HG03469 (cell line): ENCODE data around the gene TPPP3.
"Not testable (repeated sequence)": the region's sequence is repeated elsewhere in the genome, so short reads cannot be mapped to it uniquely, and the experiment has no call there.

Experiments used
- ATAC-seq: cut with Tn5 transposase; IDR thresholded peaks from one replicate; pipeline ENCODE4 v1.9.1; 2021; ENCODE audit warnings: mild to moderate bottlenecking, moderate library complexity, moderate number of reproducible peaks; ENCODE audit not compliant: unreplicated experiment

The TPPP3 gene

DNA sequence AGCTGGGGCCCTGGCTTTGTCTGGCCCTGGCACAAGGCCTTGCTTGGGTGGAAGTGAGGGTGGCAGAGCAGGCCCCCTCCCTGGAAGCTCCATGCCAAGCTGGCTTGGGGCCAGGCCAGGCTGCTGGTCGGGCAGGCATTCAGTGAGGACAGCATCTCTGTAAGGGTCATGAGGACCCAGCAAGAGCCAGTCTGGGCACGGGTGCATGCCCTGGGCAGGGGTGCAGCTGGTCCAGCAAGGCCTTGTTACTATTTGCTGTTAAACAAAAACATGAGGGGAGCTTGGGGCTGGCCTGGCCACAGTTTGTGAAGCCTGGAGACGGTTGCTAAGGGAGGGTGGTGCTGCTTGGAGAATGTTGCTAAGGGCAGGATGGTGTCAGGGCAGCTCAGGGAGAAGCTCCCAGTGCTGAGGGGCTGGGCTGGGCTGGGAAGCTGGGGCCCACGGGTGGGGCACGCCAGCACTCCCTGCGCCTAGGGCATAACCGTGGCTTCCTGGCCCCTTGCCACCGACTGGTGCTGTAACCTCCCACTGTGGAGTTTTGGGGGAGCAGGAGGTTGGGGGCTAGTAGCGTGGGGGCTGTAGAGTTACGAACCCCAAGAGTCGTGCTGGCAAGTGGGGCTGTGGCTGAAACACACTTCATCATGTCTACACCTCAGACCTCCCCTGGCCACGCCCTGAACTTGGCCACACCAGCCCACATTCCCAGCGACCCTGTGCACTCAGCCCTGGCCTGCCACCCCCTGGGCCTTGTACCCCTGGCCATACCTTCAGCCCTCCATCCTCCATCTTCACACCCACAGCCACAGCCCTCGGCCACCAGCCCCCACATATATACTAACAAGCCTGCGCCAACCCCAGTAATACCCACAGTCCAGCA lies 1.6 kb downstream of the TPPP3 start:
- ATAC-seq, result no peak

DNA sequence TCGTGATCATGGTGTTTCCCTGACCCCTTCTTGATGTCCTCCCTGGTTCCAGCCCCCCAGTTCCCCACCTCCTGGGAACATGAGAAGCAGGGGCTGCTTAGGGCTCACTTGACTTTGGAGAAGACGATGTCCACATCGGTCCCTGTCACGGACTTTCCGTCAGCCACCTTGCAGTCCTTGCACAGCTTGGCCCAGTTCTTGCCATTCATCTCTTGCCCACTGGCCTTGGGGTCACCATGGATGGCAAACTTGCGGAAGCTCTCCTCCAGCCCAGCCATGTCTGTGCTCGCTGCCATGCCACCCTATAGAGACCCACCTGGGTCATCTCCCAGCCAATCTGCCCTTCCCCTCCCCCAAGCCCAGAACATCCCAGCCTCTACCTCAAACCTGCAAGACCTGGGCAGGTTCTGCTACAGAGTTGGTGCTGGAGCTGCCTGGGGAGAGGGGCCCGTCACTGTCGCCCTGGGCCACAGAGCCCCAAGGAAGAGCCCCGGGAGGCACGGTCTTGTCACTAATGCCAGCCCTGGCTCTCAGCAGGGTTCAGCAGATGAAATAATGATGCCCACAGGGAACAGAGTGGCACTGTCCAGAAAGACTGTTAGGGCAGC lies 2.4 kb downstream of the TPPP3 start:
- no peak for ATAC-seq

DNA sequence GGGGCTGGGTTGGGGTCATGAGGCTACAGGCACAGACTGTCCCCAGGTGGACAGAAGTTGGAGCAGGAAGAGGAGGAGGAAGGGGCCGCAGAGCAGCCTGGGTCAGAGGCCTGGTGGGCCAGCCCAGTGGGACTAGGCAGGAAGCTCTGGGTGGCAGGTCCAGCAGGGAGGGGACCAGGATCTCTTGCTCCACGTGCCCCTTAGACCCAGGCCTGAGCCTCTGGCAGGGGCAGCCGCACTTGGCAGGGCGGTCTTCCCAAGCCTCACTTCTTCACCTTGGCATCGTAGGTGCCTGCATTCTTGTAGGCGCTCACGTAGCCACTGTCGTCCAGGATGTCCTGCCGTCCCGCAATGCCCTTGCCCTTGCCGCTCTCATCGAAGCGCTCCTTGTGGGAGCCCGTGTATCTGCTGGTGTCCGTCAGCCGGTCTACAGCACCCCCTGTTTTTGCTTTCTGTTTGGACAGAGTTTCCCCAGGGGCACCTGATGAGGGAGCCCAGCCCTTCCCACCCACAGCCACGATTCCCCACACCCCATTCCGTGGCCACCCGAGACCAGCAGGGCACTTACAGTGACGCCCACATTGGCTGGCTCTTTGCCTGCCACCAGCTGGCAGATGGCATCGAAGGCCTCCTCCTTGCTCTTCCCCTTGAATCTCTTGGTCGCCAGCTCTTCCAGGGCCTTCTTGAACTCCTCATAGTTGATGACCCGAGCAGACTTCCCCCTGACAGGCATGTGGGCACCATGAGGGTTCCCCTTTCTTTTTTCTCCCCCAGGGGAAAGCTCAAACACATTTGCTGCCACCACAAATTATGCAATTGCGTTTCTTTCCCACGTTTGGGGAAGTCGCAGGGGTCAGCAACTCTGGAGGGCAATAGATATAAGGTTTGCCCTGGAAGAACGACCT lies 3.1 kb downstream of the TPPP3 start:
- ATAC-seq, result no peak

DNA sequence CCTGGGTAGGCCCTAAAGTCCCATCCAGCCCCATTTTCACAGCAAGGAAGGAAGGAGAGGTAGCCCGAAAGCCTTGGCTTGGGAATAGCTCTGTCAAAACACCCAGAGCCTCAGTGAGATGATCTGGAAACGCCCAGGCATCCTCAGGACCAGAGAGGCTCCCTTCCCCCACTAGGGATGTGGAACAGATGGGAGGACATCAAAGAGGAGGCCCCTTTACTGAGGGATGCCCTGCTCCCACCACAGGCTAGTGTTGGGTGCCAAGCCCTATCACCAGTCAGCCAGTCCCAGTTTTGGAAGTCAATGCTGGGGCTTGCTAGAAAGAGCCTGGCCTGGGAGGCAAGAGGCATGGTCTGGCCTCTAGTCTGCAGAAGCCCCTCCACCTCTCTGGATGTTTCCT lies 4.7 kb downstream of the TPPP3 start:
- no peak for ATAC-seq

DNA sequence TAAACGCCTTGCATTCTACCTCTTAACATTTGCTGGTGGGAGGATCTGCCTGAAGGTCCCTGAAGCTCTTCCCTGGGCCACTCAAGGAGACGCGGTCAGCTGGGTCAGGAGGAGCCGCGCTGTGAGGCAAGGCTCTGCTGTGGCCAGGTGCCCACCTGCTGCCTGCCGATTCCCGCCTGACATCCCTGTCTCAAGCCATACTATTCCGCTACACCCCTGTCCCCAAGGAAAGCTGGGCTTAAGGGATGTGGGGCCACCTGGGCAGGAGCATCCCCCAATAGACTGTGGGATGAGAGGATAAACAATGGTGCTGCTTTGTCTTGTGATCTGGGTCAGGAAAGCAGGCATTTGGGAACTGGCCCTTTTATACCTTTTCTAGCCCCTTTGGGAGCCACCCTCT lies 5.1 kb downstream of the TPPP3 start:
- ATAC-seq, result no peak

DNA sequence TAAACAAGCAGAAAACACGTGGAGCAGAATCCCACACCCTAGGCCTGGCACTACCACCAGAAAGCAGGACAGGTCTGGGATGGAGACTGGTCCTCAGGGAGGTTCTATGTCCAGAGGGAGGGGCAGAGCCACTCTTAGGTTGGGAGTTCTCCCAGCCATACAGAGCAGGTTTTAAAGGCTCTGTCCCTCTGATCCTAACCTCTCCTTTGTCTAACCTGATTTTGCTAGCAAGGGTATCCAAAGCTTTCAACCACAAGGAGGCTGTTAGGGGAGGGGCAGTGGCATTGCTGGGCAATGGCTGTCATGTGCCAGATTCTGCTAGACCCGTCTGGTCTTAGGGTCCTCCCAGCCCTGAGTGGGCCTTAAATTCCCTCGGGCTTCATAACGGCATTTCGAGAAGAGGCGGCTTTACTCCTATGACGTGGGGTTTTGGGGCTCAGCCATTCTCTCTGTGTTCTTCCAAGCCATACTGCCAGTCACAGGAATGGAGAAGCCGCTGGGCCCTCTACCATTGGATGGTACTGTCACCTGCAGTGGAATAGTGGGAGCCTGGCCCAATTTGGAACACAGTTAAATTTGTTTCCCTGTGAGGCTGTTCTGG lies 5.7 kb downstream of the TPPP3 start:
- no peak for ATAC-seq

DNA sequence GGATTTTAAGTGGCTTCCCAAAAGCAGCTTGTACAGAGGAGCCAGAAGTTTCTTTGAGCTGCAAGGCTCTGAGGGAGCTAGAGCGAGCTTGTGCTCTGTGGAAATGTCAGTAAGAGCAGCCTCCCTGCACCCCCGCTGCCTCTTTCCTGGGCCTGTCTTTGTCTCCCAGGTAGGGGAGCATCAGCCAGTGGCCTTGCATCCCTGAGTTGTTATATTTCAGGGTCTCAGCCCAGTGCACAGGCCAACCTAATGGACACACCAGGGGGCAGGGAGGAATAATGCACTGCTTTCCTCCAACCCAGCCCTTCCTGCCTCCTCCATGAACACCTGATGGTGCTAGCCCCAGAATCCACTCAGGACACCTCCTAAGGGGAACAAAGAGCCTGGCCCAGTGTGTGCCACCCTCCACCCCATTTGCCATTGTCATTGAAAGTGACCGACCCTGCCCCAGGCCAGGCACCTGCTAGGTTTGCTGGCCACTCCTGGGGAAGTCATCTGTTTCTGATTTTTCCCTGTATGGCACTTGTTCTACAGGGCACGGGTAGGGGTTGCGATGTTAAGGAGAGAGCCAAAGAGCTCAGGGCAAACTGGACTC lies 6.3 kb downstream of the TPPP3 start:
- ATAC-seq, result no peak

DNA sequence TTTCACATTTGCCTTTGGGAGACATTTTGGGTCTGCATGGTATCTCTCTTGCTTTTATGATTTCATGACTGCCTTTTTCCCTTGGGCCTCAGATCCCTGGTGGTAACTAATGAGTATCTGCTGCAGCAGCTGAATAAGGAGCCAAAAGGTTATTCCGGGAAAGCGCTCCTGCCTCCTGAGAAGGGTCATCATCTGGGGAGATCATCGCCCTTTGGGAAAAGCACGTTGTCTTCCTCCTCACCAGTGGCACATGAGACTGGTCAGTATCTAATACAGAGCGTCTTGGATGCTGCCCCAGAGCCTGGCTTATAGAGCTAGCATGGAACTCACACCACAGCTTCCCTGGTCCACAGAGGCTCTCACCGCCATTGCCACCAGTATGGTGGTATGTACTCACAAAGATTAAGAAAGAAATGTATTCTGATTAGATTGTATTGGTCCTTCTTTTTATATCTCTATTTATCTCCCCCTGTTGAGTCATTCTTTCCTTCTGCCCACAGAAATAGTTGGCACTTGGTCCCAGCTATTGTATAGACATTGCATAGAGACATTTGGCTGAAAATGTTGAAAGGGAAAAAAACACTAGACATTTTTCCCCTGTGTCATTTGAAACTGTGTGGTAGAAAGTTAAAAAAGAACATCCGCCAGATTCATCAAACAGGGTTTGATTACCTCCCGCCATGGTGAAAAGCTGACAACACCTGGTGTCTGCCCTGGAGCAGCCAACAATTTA lies 8.4 kb downstream of the TPPP3 start:
- ATAC-seq, result no peak

DNA sequence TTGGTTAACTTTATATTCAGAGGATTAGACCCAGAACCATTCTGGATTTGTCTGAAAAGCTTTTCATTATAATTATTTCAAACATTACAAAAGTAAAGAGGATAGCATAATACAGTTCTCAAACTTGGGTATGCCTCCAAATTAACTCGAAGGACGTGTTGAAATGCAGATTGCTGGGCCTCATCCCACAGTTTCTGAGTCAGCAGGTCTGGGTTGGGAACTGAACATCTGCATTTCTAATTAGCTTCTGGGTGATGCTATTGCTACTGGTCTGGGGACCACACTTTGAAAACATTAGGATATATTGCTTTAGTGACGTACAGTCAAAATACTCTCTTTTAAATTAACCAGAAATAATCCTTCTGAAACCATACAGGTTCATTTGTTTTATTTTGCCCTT lies 10.0 kb downstream of the TPPP3 start:
- no peak for ATAC-seq

DNA sequence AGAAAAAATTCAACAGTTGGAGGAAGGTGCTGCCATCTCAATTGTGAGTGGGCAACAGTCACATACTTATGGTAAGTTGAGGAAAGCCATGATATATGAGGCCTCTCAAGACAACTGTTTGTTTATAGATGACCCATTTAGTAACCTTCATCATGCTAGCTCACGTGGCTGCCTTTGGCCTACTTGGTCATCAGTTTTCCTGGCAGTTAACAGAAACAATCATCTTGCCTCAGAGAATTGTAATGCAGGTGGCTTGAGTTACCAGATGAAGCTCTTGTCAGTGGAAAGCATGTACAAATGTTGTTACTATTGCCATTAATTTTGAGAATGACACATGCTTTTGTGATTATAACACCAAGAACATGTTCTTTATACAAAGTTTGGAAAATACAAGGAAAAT lies 14.7 kb downstream of the TPPP3 start:
- no peak for ATAC-seq

DNA sequence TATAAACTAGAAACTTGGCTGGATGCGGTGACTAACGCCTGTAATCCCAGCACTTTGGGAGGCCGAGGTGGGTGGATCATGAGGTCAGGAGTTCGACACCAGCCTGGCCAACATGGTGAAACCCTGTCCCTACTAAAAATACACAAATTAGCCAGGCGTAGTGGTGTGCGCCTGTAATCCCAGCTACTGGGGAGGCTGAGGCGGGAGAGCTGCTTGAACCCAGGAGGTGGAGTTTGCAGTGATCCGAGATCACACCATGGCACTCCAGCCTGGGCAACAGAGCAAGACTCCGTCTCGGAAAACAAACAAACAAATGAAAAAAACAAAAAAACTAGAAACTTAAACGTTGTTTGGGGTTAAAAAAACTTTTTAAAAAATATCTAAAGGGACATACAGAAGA lies 17.3 kb downstream of the TPPP3 start:
- ATAC-seq, result not testable (repeated sequence)

DNA sequence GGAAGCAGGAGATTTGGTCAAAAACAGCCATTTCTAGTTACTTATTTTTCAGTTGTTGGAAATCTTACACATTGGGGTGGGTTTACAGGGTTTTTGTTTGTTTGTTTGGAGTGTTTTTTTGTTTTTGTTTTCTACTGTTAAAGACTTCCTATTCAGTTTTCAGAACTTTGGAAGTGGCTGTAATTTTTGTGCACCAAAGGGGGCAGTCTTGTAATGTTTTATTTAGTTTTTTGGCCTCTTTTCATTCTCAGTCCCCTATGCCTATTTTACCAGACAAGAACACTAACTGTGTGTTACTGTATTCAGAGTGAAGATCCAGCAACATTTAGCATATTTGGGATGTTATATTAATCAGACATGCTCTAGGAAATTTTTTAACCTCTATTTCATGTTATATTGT lies 20.6 kb downstream of the TPPP3 start:
- ATAC-seq, result no peak

DNA sequence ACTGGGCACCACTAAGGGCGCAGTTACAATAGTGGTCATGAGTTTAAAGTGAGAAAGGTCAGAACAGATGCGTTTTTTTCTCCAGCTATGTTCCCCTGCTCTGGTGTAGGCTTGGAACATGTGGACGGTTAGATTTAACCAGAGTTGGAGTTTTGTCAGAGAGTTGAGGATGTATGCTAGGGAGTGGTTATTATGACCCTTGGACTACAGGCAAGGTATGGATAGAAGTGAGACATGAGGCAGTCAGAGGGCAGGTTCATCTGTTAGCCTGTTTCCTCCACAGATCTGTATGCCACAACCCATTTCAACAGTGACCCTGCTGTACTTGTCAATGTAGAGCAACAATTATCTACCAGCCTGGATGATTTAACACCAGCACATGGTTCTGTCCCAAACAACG lies 22.6 kb downstream of the TPPP3 start:
- ATAC-seq, result no peak

DNA sequence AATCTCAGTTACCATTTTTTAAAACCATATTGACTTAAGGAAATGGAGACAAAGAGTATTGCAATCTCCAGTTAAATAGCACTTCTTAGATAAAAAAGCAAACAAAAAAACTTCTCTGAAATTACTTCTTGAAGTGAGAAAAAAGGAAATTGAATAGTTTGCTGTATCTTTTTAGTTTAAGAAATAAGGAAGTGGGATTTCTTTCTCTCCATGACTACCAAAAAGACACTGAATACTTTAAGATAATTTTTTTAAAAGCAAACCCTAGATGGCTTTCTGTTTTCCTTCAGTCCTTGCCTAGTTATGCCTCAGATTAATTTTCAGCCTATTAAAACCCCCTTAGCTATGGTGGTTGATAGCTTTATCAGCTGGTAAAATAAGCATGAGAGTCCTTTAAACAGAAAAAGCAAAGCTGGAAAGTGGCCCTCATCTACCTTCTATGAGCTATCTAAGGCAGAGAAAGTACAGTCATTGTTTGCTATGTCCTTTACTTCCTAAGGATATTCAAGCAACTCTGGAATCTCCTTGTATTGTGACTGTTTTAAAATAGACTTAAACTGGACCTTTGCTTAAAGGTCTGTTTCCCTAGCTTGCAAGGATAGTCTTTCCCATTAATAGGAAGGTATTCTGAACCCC lies 28.6 kb downstream of the TPPP3 start:
- no peak for ATAC-seq

DNA sequence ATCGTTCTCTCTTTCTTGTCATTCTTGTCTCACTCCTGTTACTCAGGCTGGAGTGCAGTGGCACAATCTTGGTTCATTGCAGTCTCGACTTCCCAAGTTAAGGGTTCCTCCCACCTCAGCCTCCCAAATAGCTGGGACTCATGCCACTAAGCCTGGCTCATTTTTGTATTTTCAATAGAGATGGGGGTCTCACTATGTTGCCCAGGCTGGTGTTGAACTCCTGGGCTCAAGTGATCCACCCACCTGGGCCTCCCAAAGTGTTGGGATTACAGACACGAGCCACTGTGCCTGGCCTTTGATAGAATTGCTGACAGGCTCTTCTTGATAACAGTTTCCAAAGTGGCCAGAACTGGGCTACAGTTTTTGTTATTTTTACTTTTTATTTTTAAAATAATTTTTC lies 32.3 kb downstream of the TPPP3 start:
- no peak for ATAC-seq

DNA sequence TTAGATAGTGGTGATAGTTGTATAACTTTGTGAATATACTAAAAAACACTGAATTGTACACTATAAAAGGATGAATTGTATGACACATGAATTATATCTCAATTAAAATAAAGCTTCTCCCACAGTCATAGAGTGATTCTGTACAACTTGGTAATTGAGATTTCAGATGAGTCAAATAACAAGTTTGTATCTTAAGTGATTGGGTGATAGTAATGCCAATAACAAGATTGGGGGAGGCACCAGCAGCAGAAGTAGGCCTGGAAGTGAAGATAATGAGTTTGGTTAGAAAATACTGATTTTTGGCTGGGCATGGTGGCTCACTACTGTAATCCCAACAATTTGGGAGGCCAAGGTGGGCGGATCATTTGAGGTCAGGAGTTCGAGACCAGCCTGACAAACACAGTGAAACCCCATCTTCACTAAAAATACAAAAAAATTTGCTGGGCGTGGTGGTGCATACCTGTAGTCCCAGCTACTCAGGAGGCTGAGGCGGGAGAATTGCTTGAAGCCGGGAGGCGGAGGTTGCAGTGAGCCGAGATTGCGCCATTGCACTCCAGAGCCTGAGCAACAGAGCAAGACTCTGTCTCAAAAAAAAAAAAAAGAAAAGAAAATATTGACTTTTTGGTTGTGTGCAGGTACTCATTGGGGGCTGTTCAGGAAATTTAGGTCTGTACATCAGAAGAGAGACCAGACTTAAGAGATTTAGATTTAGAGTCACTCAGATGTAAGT lies 33.6 kb downstream of the TPPP3 start:
- not testable (repeated sequence) for ATAC-seq

DNA sequence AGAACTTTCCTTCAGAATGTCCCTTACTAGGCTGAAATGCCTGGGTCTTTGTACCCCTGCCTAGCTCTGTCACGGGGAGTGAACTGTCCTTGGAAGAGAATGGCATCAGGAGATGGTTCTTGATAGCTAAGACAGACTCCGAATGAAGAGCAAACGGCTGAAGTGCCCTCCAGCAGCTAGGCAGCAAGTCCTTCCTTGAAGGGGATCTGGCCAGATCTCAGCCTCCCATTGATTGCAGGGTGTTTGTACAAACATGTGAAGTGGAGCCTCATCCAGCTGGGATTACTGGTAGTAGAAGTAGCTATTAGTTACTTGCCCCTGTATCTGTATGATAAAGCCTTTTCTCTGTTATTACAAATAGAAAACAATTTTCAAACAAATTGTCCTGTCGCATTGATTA lies 35.7 kb downstream of the TPPP3 start:
- no peak for ATAC-seq

DNA sequence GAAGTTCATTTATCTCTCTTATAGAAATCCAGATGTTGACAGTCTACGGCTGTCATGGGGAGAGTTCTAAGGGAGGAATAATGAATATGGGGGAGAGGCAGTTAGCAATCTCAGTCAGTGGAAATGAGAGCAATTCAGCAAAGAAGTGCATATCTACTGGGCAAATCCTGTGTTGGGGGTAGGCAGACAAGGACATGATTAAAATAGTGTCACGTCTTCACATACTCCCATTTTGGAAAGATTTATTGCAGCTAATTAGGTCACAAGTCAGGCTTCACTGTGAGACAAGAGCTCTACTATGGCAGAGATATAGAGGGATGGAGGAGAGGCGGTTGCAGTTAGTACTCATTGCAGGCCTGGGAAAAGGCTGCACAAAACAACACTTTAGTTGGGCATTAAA lies 36.9 kb downstream of the TPPP3 start:
- ATAC-seq, result no peak

DNA sequence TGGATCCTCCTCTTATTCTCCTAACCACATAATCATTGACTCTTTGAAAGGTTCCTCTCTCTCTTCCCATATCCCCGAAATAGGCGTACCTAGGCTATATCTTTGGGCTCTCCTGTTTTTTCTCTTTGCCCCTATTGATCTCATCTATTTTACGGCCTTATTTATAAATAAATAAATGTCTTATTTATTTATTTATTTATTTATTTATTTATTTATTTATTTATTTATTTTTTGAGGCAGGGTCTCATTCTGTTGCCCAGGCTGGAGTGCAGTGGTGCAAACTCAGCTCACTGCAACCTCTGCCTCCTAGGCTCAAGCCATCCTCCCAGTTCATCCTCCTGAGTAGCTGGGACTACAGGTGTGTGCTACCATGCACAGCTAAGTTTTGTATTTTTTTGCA lies 40.8 kb downstream of the TPPP3 start:
- ATAC-seq, result not testable (repeated sequence)
